Measurements from ENCODE around the gene KCTD7.

DNA sequence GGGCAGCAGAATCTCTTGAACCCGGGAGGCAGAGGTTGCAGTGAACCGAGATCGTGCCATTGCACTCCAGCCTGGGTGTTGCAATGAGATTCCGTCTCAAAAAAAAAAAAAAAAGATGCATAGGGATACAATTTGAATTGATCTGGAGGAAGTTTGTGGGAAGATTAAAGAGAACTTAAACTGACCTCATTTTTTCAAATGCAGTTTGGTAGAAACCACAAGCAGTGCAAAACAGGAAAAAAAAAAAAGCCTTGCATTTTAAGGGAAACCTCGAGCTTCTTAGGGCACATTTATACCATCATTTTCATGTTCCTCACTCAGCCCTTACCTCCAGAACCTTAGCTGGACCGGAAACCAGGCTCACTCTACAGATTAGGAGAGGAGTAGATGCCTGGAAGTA lies 2.8 kb downstream of the KCTD7 start:
- TF ChIP-seq, protein P1, sequence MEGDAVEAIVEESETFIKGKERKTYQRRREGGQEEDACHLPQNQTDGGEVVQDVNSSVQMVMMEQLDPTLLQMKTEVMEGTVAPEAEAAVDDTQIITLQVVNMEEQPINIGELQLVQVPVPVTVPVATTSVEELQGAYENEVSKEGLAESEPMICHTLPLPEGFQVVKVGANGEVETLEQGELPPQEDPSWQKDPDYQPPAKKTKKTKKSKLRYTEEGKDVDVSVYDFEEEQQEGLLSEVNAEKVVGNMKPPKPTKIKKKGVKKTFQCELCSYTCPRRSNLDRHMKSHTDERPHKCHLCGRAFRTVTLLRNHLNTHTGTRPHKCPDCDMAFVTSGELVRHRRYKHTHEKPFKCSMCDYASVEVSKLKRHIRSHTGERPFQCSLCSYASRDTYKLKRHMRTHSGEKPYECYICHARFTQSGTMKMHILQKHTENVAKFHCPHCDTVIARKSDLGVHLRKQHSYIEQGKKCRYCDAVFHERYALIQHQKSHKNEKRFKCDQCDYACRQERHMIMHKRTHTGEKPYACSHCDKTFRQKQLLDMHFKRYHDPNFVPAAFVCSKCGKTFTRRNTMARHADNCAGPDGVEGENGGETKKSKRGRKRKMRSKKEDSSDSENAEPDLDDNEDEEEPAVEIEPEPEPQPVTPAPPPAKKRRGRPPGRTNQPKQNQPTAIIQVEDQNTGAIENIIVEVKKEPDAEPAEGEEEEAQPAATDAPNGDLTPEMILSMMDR (IDR thresholded peaks at IDR 0.05) = no peak
- no peak for TF ChIP-seq POLR2A (IDR thresholded peaks at IDR 0.05)

Data from body of pancreas (tissue), 4 donors.